Mesendoderm (in vitro differentiated cells): Measurements from ENCODE around the gene IQSEC1.

Experiments used
- DNase-seq: peaks from one replicate; pipeline ENCODE4 v3.0.0; 2013
- H2AK5ac ChIP-seq: 2 replicates; pipeline ENCODE4 v1.6.1; 2013; ENCODE audit warnings: low read length, inconsistent platforms
- H2BK120ac ChIP-seq: 2 replicates; pipeline ENCODE4 v1.6.1; 2013; ENCODE audit warnings: low read depth, mild to moderate bottlenecking, low read length, moderate library complexity, mixed read lengths
- H2BK15ac ChIP-seq: replicated peaks from 2 replicates; pipeline ENCODE4 v1.6.1; 2013; ENCODE audit warnings: low read depth, mild to moderate bottlenecking, moderate library complexity
- H2BK5ac ChIP-seq: 2 replicates; pipeline ENCODE4 v1.6.1; 2013; ENCODE audit warnings: low read length, inconsistent platforms
- H3K18ac ChIP-seq: 2 replicates; pipeline ENCODE4 v1.6.1; 2013; ENCODE audit warnings: mild to moderate bottlenecking, low read length, mixed read lengths
- H3K23ac ChIP-seq: one replicate; pipeline ENCODE4 v1.6.1; 2013; ENCODE audit warnings: low read length
- H3K27ac ChIP-seq: 2 replicates; pipeline ENCODE4 v1.5.1; 2013; ENCODE audit warnings: low read depth, mild to moderate bottlenecking, inconsistent platforms, low read length, moderate library complexity
- H3K27me3 ChIP-seq: 2 replicates; pipeline ENCODE4 v1.6.1; 2013; ENCODE audit warnings: low read length, control low read depth, mild to moderate bottlenecking, inconsistent platforms; ENCODE audit not compliant: insufficient read depth, poor library complexity
- H3K36me3 ChIP-seq: 2 replicates; pipeline ENCODE4 v1.6.1; 2013; ENCODE audit warnings: low read length, inconsistent platforms; ENCODE audit not compliant: control insufficient read depth, insufficient read depth
- H3K4ac ChIP-seq: one replicate; pipeline ENCODE4 v1.6.1; 2013; ENCODE audit warnings: low read depth, mild to moderate bottlenecking, low read length, moderate library complexity
- H3K4me1 ChIP-seq: 2 replicates; pipeline ENCODE4 v1.6.1; 2013; ENCODE audit warnings: low read depth, low read length, inconsistent platforms; ENCODE audit not compliant: control insufficient read depth
- H3K4me2 ChIP-seq: 2 replicates; pipeline ENCODE4 v1.6.1; 2013; ENCODE audit warnings: low read length
- H3K4me3 ChIP-seq: 2 replicates; pipeline ENCODE4 v1.5.1; 2013; ENCODE audit warnings: mild to moderate bottlenecking, low read length
- H3K56ac ChIP-seq: one replicate; pipeline ENCODE4 v1.6.1; 2013; ENCODE audit warnings: low read length
- H3K79me1 ChIP-seq: 2 replicates; pipeline ENCODE4 v1.6.1; 2013; ENCODE audit warnings: low read length, inconsistent platforms
- H3K79me2 ChIP-seq: 2 replicates; pipeline ENCODE4 v1.6.1; 2013; ENCODE audit warnings: mild to moderate bottlenecking, low read length; ENCODE audit not compliant: control insufficient read depth, insufficient read depth
- H3K9ac ChIP-seq: 2 replicates; pipeline ENCODE4 v1.6.1; 2013; ENCODE audit warnings: low read length, inconsistent platforms
- H4K5ac ChIP-seq: one replicate; pipeline ENCODE4 v1.6.1; 2013; ENCODE audit warnings: low read length
- H4K8ac ChIP-seq: one replicate; pipeline ENCODE4 v1.6.1; 2013; ENCODE audit warnings: low read depth, mild to moderate bottlenecking, control low read depth, low read length, moderate library complexity
- WGBS: extraction: QIAGEN DNeasy Blood & Tissue Kit; methylation state at CpG from one replicate; pipeline ENCODE4 v1.1.7; 2013; ENCODE audit warnings: low lambda C conversion rate, missing lambda C conversion rate; ENCODE audit not compliant: insufficient coverage; ENCODE audit errors: extremely low coverage; 5-methylcytosine and 5-hydroxymethylcytosine counted together

The IQSEC1 gene

GRCh38 chr3:12886106-12886679 is 187.0 kb downstream of the IQSEC1 start:
- WGBS = no CpG with 5 or more reads among the region's 10 CpGs
- no peak for DNase-seq
- no peaks in the 10 kb centered on the region for H3K4me1 ChIP-seq
- no peak overlapping the region for H2BK5ac ChIP-seq
- H3K4ac ChIP-seq = no peak overlapping the region
- H3K79me2 ChIP-seq = no peaks in the 10 kb centered on the region
- no peak overlapping the region for H3K56ac ChIP-seq
- H3K27ac ChIP-seq = no peak overlapping the region
- no peak overlapping the region for H2BK120ac ChIP-seq
- no peak overlapping the region for H3K4me2 ChIP-seq
- H3K18ac ChIP-seq = no peak overlapping the region
- no peak overlapping the region for H2AK5ac ChIP-seq
- no peak overlapping the region for H2BK15ac ChIP-seq
- no peak overlapping the region for H3K9ac ChIP-seq
- no peak overlapping the region for H3K23ac ChIP-seq
- no peak overlapping the region for H3K4me3 ChIP-seq
- no peak overlapping the region for H4K8ac ChIP-seq
- no peaks in the 10 kb centered on the region for H3K27me3 ChIP-seq
- no peaks in the 10 kb centered on the region for H3K79me1 ChIP-seq
- no peak overlapping the region for H4K5ac ChIP-seq
- H3K36me3 ChIP-seq = no peaks in the 10 kb centered on the region

DNA sequence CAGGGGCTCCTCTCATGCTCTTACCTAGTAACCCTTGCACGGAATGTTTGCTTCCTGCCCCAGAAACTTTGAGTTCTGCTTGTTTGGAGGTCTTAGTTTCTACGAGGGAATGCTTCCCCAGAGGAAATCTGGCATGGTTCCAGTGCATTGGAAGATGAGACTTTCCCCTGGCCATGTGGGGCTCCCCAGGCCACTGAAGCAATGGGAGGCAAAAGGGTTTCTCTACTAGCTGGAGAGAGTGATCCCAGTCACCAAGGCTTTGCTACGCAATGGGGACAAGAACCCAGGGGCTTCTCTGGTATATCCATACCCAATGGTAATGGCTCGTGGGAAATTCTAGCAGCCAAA is 187.7 kb downstream of the IQSEC1 start:
- no peak overlapping the region for H3K56ac ChIP-seq
- no peak overlapping the region for H2AK5ac ChIP-seq
- no peaks in the 10 kb centered on the region for H3K36me3 ChIP-seq
- H3K4ac ChIP-seq = no peak overlapping the region
- H3K18ac ChIP-seq = no peak overlapping the region
- no peak overlapping the region for H3K4me2 ChIP-seq
- H3K79me1 ChIP-seq = no peaks in the 10 kb centered on the region
- no peak for DNase-seq
- H3K9ac ChIP-seq = no peak overlapping the region
- H2BK5ac ChIP-seq = no peak overlapping the region
- H3K27me3 ChIP-seq = no peaks in the 10 kb centered on the region
- no peaks in the 10 kb centered on the region for H3K79me2 ChIP-seq
- H3K23ac ChIP-seq = no peak overlapping the region
- no peak overlapping the region for H4K8ac ChIP-seq
- H2BK120ac ChIP-seq = no peak overlapping the region
- WGBS = no CpG with 5 or more reads among the region's 4 CpGs
- no peaks in the 10 kb centered on the region for H3K4me1 ChIP-seq
- no peak overlapping the region for H3K4me3 ChIP-seq
- H4K5ac ChIP-seq = no peak overlapping the region
- no peak overlapping the region for H3K27ac ChIP-seq
- no peak overlapping the region for H2BK15ac ChIP-seq

GRCh38 chr3:12884790-12885582 is 188.2 kb downstream of the IQSEC1 start:
- no peak overlapping the region for H3K4me3 ChIP-seq
- no peak overlapping the region for H2BK5ac ChIP-seq
- no peaks in the 10 kb centered on the region for H3K4me1 ChIP-seq
- no peaks in the 10 kb centered on the region for H3K36me3 ChIP-seq
- H3K4me2 ChIP-seq = no peak overlapping the region
- no peak overlapping the region for H3K18ac ChIP-seq
- H4K5ac ChIP-seq = no peak overlapping the region
- H3K4ac ChIP-seq = no peak overlapping the region
- H3K23ac ChIP-seq = no peak overlapping the region
- DNase-seq = no peak
- H3K79me2 ChIP-seq = no peaks in the 10 kb centered on the region
- H3K79me1 ChIP-seq = no peaks in the 10 kb centered on the region
- H2AK5ac ChIP-seq = no peak overlapping the region
- no peaks in the 10 kb centered on the region for H3K27me3 ChIP-seq
- no peak overlapping the region for H4K8ac ChIP-seq
- no peak overlapping the region for H2BK15ac ChIP-seq
- no peak overlapping the region for H3K27ac ChIP-seq
- H3K9ac ChIP-seq = no peak overlapping the region
- no peak overlapping the region for H2BK120ac ChIP-seq
- no peak overlapping the region for H3K56ac ChIP-seq
- no CpG with 5 or more reads among the region's 20 CpGs for WGBS

- H4K5ac ChIP-seq = no peak overlapping the region
- no CpG with 5 or more reads among the region's 15 CpGs for WGBS
- H3K18ac ChIP-seq = no peak overlapping the region
- H3K4me1 ChIP-seq = no peaks in the 10 kb centered on the region
- H3K4me2 ChIP-seq = no peak overlapping the region
- no peak overlapping the region for H3K4ac ChIP-seq
- H3K27me3 ChIP-seq = no peaks in the 10 kb centered on the region
- H2BK15ac ChIP-seq = no peak overlapping the region
- H4K8ac ChIP-seq = no peak overlapping the region
- H3K79me1 ChIP-seq = no peaks in the 10 kb centered on the region
- no peak overlapping the region for H3K9ac ChIP-seq
- no peak overlapping the region for H3K27ac ChIP-seq
- H3K23ac ChIP-seq = no peak overlapping the region
- no peak overlapping the region for H3K4me3 ChIP-seq
- no peaks in the 10 kb centered on the region for H3K79me2 ChIP-seq
- H2BK120ac ChIP-seq = no peak overlapping the region
- no peak overlapping the region for H3K56ac ChIP-seq
- no peak overlapping the region for H2AK5ac ChIP-seq
- DNase-seq = no peak
- no peaks in the 10 kb centered on the region for H3K36me3 ChIP-seq
- H2BK5ac ChIP-seq = no peak overlapping the region
These were observed 189.0 kb downstream of the IQSEC1 start for GRCh38 chr3:12884186-12884680.

DNA sequence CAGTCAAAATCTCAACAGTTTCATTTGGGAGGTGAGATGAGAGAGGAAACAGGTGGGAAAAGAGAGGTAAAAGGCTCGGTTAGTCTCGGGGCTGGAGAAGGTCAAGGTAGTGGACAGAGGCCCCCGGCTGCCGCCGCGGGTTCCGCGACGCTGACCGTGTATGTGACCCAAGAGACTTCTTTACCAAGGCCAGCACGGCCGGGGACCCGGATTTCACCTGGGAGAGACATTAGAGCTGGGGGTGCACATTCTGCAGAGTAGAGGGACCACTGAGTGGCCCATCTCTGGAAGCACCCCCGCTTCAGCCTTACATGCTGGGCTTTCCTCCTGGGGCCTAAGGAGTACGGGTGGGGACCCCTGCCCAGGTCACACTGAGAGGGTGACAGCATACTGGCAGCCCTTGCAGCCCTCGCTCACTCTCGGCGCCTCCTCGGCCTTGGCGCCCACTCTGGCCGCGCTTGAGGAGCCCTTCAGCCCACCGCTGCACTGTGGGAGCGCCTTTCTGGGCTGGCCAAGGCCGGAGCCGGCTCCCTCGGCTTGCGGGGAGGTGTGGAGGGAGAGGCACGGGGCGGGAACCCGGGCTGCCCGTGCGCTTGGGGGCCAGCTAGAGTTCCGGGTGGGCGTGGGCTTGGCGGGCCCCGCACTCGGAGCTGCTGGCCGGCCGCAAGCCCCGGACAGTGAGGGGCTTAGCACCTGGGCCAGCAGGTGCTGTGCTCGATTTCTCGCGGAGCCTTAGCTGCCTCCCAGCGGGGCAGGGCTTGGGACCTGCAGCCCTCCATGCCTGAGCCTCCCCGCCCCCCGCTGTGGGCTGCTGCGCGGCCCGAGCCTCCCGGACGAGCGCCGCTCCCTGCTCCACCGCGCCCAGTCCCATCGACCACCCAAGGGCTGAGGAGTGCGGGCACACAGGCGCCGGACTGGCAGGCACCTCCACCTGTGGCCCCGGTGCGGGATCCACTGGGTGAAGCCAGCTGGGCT is 190.6 kb downstream of the IQSEC1 start:
- no peak overlapping the region for H3K23ac ChIP-seq
- no peak for DNase-seq
- no peak overlapping the region for H3K4ac ChIP-seq
- no peak overlapping the region for H3K9ac ChIP-seq
- no peak overlapping the region for H4K8ac ChIP-seq
- no peak overlapping the region for H4K5ac ChIP-seq
- H2AK5ac ChIP-seq = no peak overlapping the region
- H2BK120ac ChIP-seq = no peak overlapping the region
- H3K4me3 ChIP-seq = no peak overlapping the region
- H3K79me1 ChIP-seq = no peaks in the 10 kb centered on the region
- H3K27ac ChIP-seq = no peak overlapping the region
- no peak overlapping the region for H3K18ac ChIP-seq
- no peaks in the 10 kb centered on the region for H3K4me1 ChIP-seq
- H3K79me2 ChIP-seq = no peaks in the 10 kb centered on the region
- no peak overlapping the region for H3K4me2 ChIP-seq
- H3K56ac ChIP-seq = no peak overlapping the region
- no peak overlapping the region for H2BK5ac ChIP-seq
- WGBS = no CpG with 5 or more reads among the region's 62 CpGs
- H3K27me3 ChIP-seq = no peaks in the 10 kb centered on the region
- H2BK15ac ChIP-seq = no peak overlapping the region
- no peaks in the 10 kb centered on the region for H3K36me3 ChIP-seq
